ENCODE data around the gene FUBP3. TPM values are rescaled to one million over a fixed set of nuclear protein-coding genes. Genes with fewer than 3 reads are reported as not detected.
A peak's percentile ranks its signal among the peaks of the same experiment; 100 is the strongest.

Gene FUBP3
- total RNA-seq, 6 experiments from 2014 or later, result 60.6 to 65.9 (median 63.1) TPM

DNA sequence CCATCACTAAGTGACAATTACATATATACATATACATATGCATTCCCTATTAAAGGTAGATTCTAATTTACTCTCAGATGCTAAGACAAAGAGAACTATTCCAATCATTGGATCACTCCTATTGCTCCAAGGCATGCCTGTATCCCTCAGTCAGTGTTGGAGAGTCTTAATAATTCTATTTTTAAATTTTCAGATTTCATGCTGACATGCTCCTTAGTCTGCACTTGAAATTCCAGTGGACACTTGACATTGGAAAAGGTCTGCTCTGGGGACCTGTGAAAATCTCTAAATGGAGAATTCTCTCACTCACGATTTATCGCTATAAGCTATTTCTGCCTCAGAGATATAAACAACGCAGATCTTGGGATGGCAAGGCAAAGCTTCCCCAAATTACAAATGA is 3.9 kb upstream of the FUBP3 start:
- Mint-ChIP-seq H3K9me3 (no peaks in the 10 kb centered on the region), H3K4me3 (no peak overlapping the region), H3K36me3 (ENCODE audit: low read depth) (0 out of 2 replicates have a peak, but pooled peaks cover 3% of the 10 kb centered on the region), H3K27ac (no peak overlapping the region), H3K4me1 (ENCODE audit: low read depth) (peaks cover 20% of the 10 kb centered on the region), H3K27me3 (ENCODE audit: insufficient read depth) (no peaks in the 10 kb centered on the region)
- TF ChIP-seq, protein P1, sequence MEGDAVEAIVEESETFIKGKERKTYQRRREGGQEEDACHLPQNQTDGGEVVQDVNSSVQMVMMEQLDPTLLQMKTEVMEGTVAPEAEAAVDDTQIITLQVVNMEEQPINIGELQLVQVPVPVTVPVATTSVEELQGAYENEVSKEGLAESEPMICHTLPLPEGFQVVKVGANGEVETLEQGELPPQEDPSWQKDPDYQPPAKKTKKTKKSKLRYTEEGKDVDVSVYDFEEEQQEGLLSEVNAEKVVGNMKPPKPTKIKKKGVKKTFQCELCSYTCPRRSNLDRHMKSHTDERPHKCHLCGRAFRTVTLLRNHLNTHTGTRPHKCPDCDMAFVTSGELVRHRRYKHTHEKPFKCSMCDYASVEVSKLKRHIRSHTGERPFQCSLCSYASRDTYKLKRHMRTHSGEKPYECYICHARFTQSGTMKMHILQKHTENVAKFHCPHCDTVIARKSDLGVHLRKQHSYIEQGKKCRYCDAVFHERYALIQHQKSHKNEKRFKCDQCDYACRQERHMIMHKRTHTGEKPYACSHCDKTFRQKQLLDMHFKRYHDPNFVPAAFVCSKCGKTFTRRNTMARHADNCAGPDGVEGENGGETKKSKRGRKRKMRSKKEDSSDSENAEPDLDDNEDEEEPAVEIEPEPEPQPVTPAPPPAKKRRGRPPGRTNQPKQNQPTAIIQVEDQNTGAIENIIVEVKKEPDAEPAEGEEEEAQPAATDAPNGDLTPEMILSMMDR (IDR thresholded peaks at IDR 0.05), result no peak
- no peak for DNase-seq

DNA sequence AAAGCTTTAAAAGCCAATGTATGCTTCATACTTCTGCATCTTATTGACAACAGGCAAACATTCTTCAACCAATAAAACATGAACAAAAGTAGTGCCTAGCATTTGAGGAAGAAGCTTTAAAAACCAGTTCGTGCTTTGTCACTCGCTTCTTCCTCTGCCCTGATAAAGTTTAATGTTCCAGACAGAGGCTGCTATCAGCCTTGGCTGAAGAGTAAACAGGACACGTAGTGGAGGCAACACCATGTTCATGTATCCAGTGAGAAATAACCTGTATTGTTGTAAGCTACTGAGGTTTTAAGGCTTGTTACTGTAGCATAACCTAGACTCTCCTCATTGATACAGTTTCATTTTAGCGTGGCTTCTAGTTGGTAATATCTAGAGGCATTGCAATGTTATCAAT is 3.2 kb upstream of the FUBP3 start:
- Mint-ChIP-seq H3K27ac (no peak overlapping the region), H3K9me3 (no peaks in the 10 kb centered on the region), H3K36me3 (ENCODE audit: low read depth) (0 out of 2 replicates have a peak, but pooled peaks cover 3% of the 10 kb centered on the region), H3K4me1 (ENCODE audit: low read depth) (peaks cover 26% of the 10 kb centered on the region), H3K27me3 (ENCODE audit: insufficient read depth) (no peaks in the 10 kb centered on the region), H3K4me3 (no peak overlapping the region)
- no peak for DNase-seq
- TF ChIP-seq, protein P1 (IDR thresholded peaks at IDR 0.05), result no peak

DNA sequence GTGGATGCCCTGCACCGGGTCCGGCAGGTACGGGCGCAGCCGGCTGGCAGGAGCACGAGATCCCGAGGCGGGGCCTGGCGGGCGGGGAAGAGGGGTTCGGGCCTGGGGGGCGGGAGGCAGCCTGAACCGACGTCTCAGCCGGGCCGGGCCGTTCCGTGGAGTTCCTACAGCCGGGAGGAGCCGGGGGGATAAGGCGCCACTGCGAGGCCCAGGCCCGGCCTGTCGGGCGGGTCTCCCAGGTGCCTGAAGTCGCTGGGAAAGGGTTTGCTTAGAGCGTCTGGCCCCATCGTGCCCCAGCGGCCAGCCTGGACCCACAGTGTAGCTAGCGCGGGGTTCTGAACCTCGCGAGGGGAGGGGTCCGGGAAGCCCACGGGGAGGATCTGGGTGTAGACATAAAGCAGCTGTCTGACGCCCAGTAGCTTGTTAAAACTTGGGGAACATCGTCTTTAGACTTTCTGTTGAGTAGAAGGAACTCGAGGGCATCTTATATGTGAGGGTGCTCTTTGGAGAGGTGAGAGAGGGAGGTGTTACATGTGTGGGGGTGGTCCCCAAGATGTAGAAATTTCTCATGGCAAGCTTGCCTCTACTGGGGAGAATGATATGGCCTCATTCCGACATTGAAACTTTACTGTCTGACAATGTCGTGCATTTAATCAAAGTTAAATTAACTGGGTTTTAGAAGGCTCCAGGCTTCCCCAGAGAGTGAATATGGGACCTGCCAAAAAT is 524 bp downstream of the FUBP3 start:
- peaks cover 3% of the 10 kb centered on the region; the same call in 1 of the 2 replicates for H3K36me3 Mint-ChIP-seq (ENCODE audit: low read depth)
- DNase-seq, result no peak
- TF ChIP-seq, protein P1 (IDR thresholded peaks at IDR 0.05), result no peak
- H3K9me3 Mint-ChIP-seq, result no peaks in the 10 kb centered on the region
- H3K4me3 Mint-ChIP-seq, result peak overlapping the region; percentile 96
- peak overlapping the region; percentile 99 for H3K27ac Mint-ChIP-seq
- H3K4me1 Mint-ChIP-seq (ENCODE audit: low read depth), result peaks cover 38% of the 10 kb centered on the region
- no peaks in the 10 kb centered on the region for H3K27me3 Mint-ChIP-seq (ENCODE audit: insufficient read depth)

DNA sequence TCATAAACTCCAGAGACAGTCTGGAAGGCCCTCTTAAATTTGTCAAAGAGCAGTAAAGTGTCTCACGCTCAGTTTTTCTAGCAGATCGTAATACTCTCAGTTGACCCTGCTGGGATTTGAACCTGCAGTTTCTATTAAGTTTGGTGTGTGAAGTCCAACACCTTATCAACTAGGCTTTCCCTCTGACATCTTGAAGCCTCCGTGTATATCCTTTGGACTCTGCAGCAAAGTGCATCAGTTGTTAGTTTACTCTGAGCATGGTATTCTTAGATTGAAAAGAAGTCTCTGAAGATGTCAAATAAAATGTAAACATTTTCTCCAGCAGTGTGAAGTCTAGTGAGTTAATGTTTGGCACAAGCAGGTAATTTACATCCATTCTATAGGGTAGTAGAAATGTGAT is 2.4 kb downstream of the FUBP3 start:
- no peak for DNase-seq
- peaks cover 38% of the 10 kb centered on the region for H3K4me1 Mint-ChIP-seq (ENCODE audit: low read depth)
- TF ChIP-seq, protein P1 (IDR thresholded peaks at IDR 0.05), result no peak
- H3K36me3 Mint-ChIP-seq (ENCODE audit: low read depth), result peaks cover 3% of the 10 kb centered on the region; the same call in 1 of the 2 replicates
- no peaks in the 10 kb centered on the region for H3K9me3 Mint-ChIP-seq
- no peak overlapping the region for H3K4me3 Mint-ChIP-seq
- H3K27ac Mint-ChIP-seq, result no peak overlapping the region
- no peaks in the 10 kb centered on the region for H3K27me3 Mint-ChIP-seq (ENCODE audit: insufficient read depth)

DNA sequence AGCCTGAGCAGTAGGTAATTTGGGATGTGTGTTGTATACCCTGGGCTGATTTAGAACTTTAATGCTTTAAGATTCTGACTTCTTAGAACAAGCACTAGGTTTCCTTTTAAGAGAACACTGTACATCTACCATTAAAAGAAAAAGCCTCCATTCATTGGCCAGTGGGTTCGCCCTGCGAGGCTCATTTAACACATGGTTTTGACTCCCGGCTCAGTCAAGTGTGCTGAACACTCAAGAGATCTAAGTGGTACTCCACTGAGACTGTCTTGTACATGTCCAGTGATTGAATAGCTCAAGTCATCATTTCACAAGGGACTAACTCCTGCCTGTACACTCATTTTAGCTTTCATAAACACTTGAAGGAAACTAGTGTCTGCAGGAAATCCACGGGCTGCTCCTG is 3.9 kb downstream of the FUBP3 start:
- H3K27ac Mint-ChIP-seq, result peak overlapping the region; percentile 38; the same call in 1 of the 2 replicates
- DNase-seq, result no peak
- H3K9me3 Mint-ChIP-seq, result no peaks in the 10 kb centered on the region
- TF ChIP-seq, protein P1 (IDR thresholded peaks at IDR 0.05), result no peak
- H3K27me3 Mint-ChIP-seq (ENCODE audit: insufficient read depth), result no peaks in the 10 kb centered on the region
- H3K36me3 Mint-ChIP-seq (ENCODE audit: low read depth), result peaks cover 3% of the 10 kb centered on the region; the same call in 1 of the 2 replicates
- H3K4me1 Mint-ChIP-seq (ENCODE audit: low read depth), result peaks cover 27% of the 10 kb centered on the region
- no peak overlapping the region for H3K4me3 Mint-ChIP-seq

All from HFFc6 (cell line).